A549 (cell line): ENCODE measurements around the gene SLC11A1. TPM values are rescaled to one million over a fixed set of nuclear protein-coding genes. Genes with fewer than 3 reads are reported as not detected.

ENCODE experiments used
- ATAC-seq, 2 experiments: fragments of 200-7000 bp in 1 of 2; fragments of >200 bp in 1 of 2; cut with Nextera tagmentation in 1 of 2; cut with Tn5 transposase in 1 of 2; 3 replicates each; pipeline versions ENCODE4 v1.8.0 to v1.9.1; 2018 to 2020; ENCODE audit warnings: mild to moderate bottlenecking in 1 of 2, moderate library complexity in 1 of 2
- CTCF ChIA-PET: fragments of 300-600 bp; sonication (Branson Sonifier 250); formaldehyde crosslinking; extraction: SDS; loops from one replicate; lab custom pipeline; 2021; ENCODE audit warnings: antibody characterized with exemption, inconsistent platforms; lab: Yijun Ruan, JAX
- POLR2A ChIA-PET: fragments of 350-600 bp; formaldehyde crosslinking; extraction: SDS; loops from one replicate; lab custom pipeline; 2021; ENCODE audit warnings: antibody characterized with exemption, inconsistent platforms; lab: Yijun Ruan, JAX
- DNase-seq, 2 experiments: peaks; one replicate each; pipeline versions ENCODE4 v3.0.0 to v3.0.0-alpha.2; 2011 to 2016; ENCODE audit warnings: low read depth in 1 of 2, low spot score in 1 of 2
- FAIRE-seq: peaks from 2 replicates; lab custom pipeline; 2011; peaks lifted over from hg19 to GRCh38; lab: Jason Lieb, UNC
- H3K27ac ChIP-seq, 2 experiments: fragments of >200 bp; sonication (Bioruptor Twin); formaldehyde crosslinking; 3 replicates each; pipeline ENCODE4 v1.5.1; 2016 to 2017
- H3K4me1 ChIP-seq: fragments of >200 bp; sonication (Bioruptor Twin); formaldehyde crosslinking; 3 replicates; pipeline ENCODE4 v1.6.1; 2016
- H3K4me2 ChIP-seq: fragments of >200 bp; sonication (Bioruptor Twin); formaldehyde crosslinking; 3 replicates; pipeline ENCODE4 v1.6.1; 2016
- H3K4me3 ChIP-seq: fragments of >200 bp; sonication (Bioruptor Twin); formaldehyde crosslinking; 3 replicates; pipeline ENCODE4 v1.5.1; 2016
- H3K9me3 ChIP-seq: fragments of >200 bp; sonication (Bioruptor Twin); formaldehyde crosslinking; 3 replicates; pipeline ENCODE4 v1.6.1; 2016
- CBX8 ChIP-seq: fragments of 200-600 bp; sonication (generic); IDR thresholded peaks from 2 replicates; pipeline ENCODE4 v1.6.1; 2016
- CHD2 ChIP-seq: fragments of 150-350 bp; IDR thresholded peaks from 2 replicates; pipeline ENCODE4 v1.6.1; 2014; ENCODE audit warnings: low read length; ENCODE audit not compliant: partially characterized antibody
- CHD4 ChIP-seq: fragments of 200-600 bp; sonication (generic); IDR thresholded peaks from 2 replicates; pipeline ENCODE4 v1.6.1; 2016; ENCODE audit warnings: antibody characterized with exemption, mild to moderate bottlenecking, borderline replicate concordance
- EHMT2 ChIP-seq: fragments of 200-600 bp; sonication (generic); IDR thresholded peaks from 2 replicates; pipeline ENCODE4 v1.6.1; 2016; ENCODE audit warnings: antibody characterized with exemption, low read depth, mild to moderate bottlenecking, moderate library complexity
- EP300 ChIP-seq, 2 experiments: fragments of >200 bp; sonication (Bioruptor Twin); formaldehyde crosslinking; IDR thresholded peaks; 2 replicates in 1 of 2; 3 replicates in 1 of 2; pipeline ENCODE4 v1.6.1; 2016 to 2017
- ESRRA ChIP-seq: fragments of 150-350 bp; IDR thresholded peaks from 2 replicates; pipeline ENCODE4 v1.6.1; 2014; ENCODE audit warnings: mild to moderate bottlenecking, low read length, borderline replicate concordance
- FOXS1 ChIP-seq: fragments of 250-450 bp; sonication (Bioruptor Pico); IDR thresholded peaks from 2 replicates; pipeline ENCODE4 v1.5.0; 2020; ENCODE audit warnings: mild to moderate bottlenecking, moderate library complexity
- HDAC2 ChIP-seq: fragments of 200-600 bp; sonication (generic); IDR thresholded peaks from 2 replicates; pipeline ENCODE4 v1.6.1; 2016
- HOXB13 ChIP-seq: fragments of 250-450 bp; sonication (Bioruptor Pico); IDR thresholded peaks from 2 replicates; pipeline ENCODE4 v1.5.0; 2020; ENCODE audit warnings: low read depth, mild to moderate bottlenecking, moderate library complexity
- JUN ChIP-seq, 2 experiments: fragments of >200 bp; sonication (Bioruptor Twin); formaldehyde crosslinking; IDR thresholded peaks; 2 replicates in 1 of 2; 3 replicates in 1 of 2; pipeline ENCODE4 v1.6.1; 2016 to 2017
- JUNB ChIP-seq: fragments of >200 bp; sonication (Bioruptor Twin); formaldehyde crosslinking; IDR thresholded peaks from 2 replicates; pipeline ENCODE4 v1.6.1; 2016
- KDM1A ChIP-seq: fragments of 200-600 bp; sonication (generic); IDR thresholded peaks from 2 replicates; pipeline ENCODE4 v1.6.1; 2016; ENCODE audit warnings: low read depth, mild to moderate bottlenecking
- MAFK ChIP-seq: fragments of 450-650 bp; IDR thresholded peaks from 2 replicates; pipeline ENCODE4 v1.6.1; 2014; ENCODE audit not compliant: partially characterized antibody
- MAZ ChIP-seq: fragments of 150-350 bp; IDR thresholded peaks from 2 replicates; pipeline ENCODE4 v1.6.1; 2014; ENCODE audit warnings: antibody characterized with exemption, low read depth, low read length, borderline replicate concordance
- NFE2L2 ChIP-seq: fragments of 150-350 bp; conservative IDR thresholded peaks from 2 replicates; pipeline ENCODE4 v1.6.1; 2014; ENCODE audit warnings: low read length
- PHF8 ChIP-seq: fragments of 200-600 bp; sonication (generic); IDR thresholded peaks from 2 replicates; pipeline ENCODE4 v1.6.1; 2016; ENCODE audit warnings: low read depth, mild to moderate bottlenecking, antibody characterized with exemption, moderate library complexity, borderline replicate concordance
- POLR2AphosphoS2 ChIP-seq: conservative IDR thresholded peaks from 2 replicates; pipeline ENCODE4 v1.6.1; 2012; ENCODE audit warnings: low read length, improper control_type of control experiment, inconsistent platforms
- RCOR1 ChIP-seq: fragments of 150-350 bp; IDR thresholded peaks from 2 replicates; pipeline ENCODE4 v1.6.1; 2014; ENCODE audit warnings: antibody characterized with exemption, low read length, low read depth
- SMC3 ChIP-seq: fragments of >200 bp; sonication (Bioruptor Twin); formaldehyde crosslinking; IDR thresholded peaks from 3 replicates; pipeline ENCODE4 v1.6.1; 2018; ENCODE audit warnings: inconsistent platforms
- ZFP36 ChIP-seq: fragments of 450-650 bp; IDR thresholded peaks from 2 replicates; pipeline ENCODE4 v1.6.1; 2014; ENCODE audit warnings: borderline replicate concordance; ENCODE audit not compliant: partially characterized antibody
- WGBS: methylation state at CpG from one replicate; pipeline ENCODE4 v1.1.6; 2017; ENCODE audit errors: missing lambda C conversion rate; 5-methylcytosine and 5-hydroxymethylcytosine counted together
- polyA plus RNA-seq, 4 experiments: library from polyadenylated mRNA; depleted of rRNA in 3 of 4; stranded (reverse); fragments of >200 nt; fragmentation: RNase III in 1 of 4; extraction: RNeasy Plus Mini Kit Qiagen cat#74134 plus additional on column Dnase treatment in 1 of 4; gene quantifications; 2 replicates in 3 of 4; 3 replicates in 1 of 4; pipeline ENCODE4 v1.2.3, GENCODE V29; 2011 to 2017
- TF ChIP-seq, protein P1 (sequence below): IDR thresholded peaks from 2 replicates; pipeline ENCODE4 v1.6.1; 2012; ENCODE audit warnings: low read depth, borderline replicate concordance
- TF ChIP-seq, protein P2 (sequence below): fragments of >200 bp; sonication (Bioruptor Twin); formaldehyde crosslinking; IDR thresholded peaks from 3 replicates; pipeline ENCODE4 v1.6.1; 2016
- TF ChIP-seq, protein P3 (sequence below): IDR thresholded peaks from 2 replicates; pipeline ENCODE4 v1.6.1; 2012
- TF ChIP-seq, protein P4 (sequence below): fragments of 150-350 bp; IDR thresholded peaks from 2 replicates; pipeline ENCODE4 v1.6.1; 2014; ENCODE audit warnings: low read depth, mild to moderate bottlenecking, low read length
- TF ChIP-seq, protein P5 (sequence below): fragments of 450-650 bp; IDR thresholded peaks from 2 replicates; pipeline ENCODE4 v1.6.1; 2014; ENCODE audit warnings: antibody characterized with exemption
- TF ChIP-seq, protein P6 (sequence below): IDR thresholded peaks from 2 replicates; pipeline ENCODE4 v1.6.1; 2012
- TF ChIP-seq, protein P7 (sequence below): fragments of >200 bp; sonication (Bioruptor Twin); formaldehyde crosslinking; IDR thresholded peaks from 3 replicates; pipeline ENCODE4 v1.5.1; 2016

SLC11A1 gene
- polyA plus RNA-seq, 2 of the 4 experiments (the other 2 are of a cell fraction), result 0.18 to 0.52 TPM

DNA sequence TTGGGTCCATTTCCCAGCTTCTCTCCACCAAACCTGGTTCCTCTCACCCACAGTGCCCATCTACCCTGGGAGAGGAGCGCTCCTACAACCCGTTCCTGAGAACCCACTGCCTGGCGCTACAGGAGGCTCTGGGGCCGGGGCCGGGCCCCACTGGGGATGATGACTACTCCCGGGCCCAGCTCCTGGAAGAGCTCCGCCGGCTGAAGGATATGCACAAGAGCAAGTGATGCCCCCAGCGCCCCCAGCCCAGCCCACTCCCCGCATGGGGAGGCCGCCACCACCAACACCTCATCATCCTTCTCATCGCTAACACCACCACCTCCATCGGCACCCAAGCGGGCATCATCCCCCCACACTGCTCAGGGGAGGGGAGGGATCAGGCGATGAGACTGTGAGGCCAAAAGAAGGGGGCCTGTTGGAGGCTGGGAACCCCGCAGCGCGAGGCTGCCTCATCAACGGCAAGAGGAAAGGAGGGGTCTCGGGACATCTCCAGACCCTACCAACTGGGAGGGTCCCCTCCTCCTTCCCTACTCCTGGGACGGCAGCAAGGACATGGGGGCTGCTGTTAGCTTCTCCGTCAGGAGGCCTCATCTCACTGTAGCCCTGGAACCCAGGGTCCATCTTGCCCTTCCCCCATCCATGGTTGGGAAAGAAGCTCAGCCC is 37.2 kb upstream of the SLC11A1 start:
- WGBS, result 91% methylated on average over 18 of the region's 22 CpGs

DNA sequence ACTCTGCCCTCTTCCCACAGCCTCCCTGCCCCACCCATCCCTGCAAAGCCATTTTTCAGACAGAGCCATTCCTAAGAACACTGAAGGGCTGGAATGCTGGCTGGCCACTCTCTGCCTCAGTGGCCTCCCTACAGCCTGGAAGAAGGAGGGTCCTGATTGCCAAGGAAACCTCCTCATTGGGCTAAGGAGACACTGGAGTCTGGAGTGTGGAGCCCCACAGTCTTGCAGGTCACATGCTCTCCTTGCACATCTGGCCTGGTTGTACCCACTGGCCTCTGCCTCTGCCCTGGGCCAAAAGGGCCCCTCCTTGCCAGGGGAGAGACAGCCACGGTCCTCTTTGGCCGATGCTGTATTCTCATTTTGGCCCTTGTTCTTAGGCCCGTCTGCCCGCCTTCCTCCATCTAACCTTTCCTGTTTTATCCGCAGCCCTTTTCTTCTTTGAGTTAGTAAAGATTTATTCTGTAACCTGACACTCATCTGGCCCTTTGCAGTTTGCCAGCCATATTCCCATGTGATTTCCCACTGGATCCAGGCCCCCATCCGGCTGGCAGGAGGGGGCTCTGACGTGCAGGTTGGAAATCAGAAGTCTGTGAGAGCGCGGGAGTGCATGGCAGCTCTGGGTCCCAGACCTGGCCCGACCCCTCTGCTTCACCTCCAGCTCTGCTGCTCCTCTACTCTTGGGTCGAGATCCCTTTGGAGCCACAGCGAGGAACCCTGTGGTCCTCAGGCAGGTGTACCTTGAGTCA is 36.4 kb upstream of the SLC11A1 start:
- ChIA-PET CTCF (interaction anchor here (3.4 kb wide), 1 partner anchor 11 kb away, joined by 14 read pairs; the partner anchor contains the start of gene CATIP), POLR2A (no interaction called here)
- no peak for FAIRE-seq
- DNase-seq, result no peak
- H3K4me3 ChIP-seq, result no peak overlapping the region
- no peak overlapping the region for H3K27ac ChIP-seq
- WGBS, result 88% methylated on average over 9 of the region's 12 CpGs
- H3K4me1 ChIP-seq, result no peaks in the 10 kb centered on the region
- TF ChIP-seq PHF8, result no peak
- TF ChIP-seq FOXS1, result no peak
- TF ChIP-seq, protein P1, sequence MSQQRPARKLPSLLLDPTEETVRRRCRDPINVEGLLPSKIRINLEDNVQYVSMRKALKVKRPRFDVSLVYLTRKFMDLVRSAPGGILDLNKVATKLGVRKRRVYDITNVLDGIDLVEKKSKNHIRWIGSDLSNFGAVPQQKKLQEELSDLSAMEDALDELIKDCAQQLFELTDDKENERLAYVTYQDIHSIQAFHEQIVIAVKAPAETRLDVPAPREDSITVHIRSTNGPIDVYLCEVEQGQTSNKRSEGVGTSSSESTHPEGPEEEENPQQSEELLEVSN, result no peak
- no peak for TF ChIP-seq SMC3
- TF ChIP-seq, protein P2, sequence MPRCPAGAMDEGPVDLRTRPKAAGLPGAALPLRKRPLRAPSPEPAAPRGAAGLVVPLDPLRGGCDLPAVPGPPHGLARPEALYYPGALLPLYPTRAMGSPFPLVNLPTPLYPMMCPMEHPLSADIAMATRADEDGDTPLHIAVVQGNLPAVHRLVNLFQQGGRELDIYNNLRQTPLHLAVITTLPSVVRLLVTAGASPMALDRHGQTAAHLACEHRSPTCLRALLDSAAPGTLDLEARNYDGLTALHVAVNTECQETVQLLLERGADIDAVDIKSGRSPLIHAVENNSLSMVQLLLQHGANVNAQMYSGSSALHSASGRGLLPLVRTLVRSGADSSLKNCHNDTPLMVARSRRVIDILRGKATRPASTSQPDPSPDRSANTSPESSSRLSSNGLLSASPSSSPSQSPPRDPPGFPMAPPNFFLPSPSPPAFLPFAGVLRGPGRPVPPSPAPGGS, result no peak
- no peak for TF ChIP-seq POLR2AphosphoS2
- TF ChIP-seq CHD2, result no peak
- TF ChIP-seq MAFK, result no peak
- H3K4me2 ChIP-seq, result no peak overlapping the region
- peaks cover 4% of the 10 kb centered on the region; the same call in 2 of the 3 replicates for H3K9me3 ChIP-seq
- no peak for ATAC-seq

More for the DNA sequence above, 37.2 kb upstream of the SLC11A1 start:
- H3K4me1 ChIP-seq, result no peaks in the 10 kb centered on the region
- H3K27ac ChIP-seq, result no peak overlapping the region
- FAIRE-seq (no peak), ATAC-seq (no peak), DNase-seq (no peak)
- no peak overlapping the region for H3K4me3 ChIP-seq
- H3K9me3 ChIP-seq, result no peaks in the 10 kb centered on the region
- ChIA-PET CTCF (interaction anchor here (0.9 to 3.4 kb wide), 3 partner anchors 12 to 52 kb away, joined by 3 to 14 read pairs (median 4); partner anchors contain the start of gene CATIP), POLR2A (no interaction called here)
- TF ChIP-seq ZFP36 (no peak), KDM1A (no peak), ESRRA (no peak), HOXB13 (CRISPR knock-in tag) (no peak), CBX8 (no peak), JUN (IDR thresholded peaks at IDR 0.05) (no peak), EHMT2 (no peak), RCOR1 (no peak), NFE2L2 (no peak), MAZ (no peak), HDAC2 (no peak), JUNB (no peak), CHD4 (no peak), EP300 (IDR thresholded peaks at IDR 0.05) (no peak)
- TF ChIP-seq, protein P3, sequence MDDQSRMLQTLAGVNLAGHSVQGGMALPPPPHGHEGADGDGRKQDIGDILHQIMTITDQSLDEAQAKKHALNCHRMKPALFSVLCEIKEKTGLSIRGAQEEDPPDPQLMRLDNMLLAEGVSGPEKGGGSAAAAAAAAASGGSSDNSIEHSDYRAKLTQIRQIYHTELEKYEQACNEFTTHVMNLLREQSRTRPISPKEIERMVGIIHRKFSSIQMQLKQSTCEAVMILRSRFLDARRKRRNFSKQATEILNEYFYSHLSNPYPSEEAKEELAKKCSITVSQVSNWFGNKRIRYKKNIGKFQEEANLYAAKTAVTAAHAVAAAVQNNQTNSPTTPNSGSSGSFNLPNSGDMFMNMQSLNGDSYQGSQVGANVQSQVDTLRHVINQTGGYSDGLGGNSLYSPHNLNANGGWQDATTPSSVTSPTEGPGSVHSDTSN, result no peak
- TF ChIP-seq, protein P4, sequence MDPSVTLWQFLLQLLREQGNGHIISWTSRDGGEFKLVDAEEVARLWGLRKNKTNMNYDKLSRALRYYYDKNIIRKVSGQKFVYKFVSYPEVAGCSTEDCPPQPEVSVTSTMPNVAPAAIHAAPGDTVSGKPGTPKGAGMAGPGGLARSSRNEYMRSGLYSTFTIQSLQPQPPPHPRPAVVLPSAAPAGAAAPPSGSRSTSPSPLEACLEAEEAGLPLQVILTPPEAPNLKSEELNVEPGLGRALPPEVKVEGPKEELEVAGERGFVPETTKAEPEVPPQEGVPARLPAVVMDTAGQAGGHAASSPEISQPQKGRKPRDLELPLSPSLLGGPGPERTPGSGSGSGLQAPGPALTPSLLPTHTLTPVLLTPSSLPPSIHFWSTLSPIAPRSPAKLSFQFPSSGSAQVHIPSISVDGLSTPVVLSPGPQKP, result no peak
- TF ChIP-seq, protein P2, result no peak
- TF ChIP-seq, protein P5, sequence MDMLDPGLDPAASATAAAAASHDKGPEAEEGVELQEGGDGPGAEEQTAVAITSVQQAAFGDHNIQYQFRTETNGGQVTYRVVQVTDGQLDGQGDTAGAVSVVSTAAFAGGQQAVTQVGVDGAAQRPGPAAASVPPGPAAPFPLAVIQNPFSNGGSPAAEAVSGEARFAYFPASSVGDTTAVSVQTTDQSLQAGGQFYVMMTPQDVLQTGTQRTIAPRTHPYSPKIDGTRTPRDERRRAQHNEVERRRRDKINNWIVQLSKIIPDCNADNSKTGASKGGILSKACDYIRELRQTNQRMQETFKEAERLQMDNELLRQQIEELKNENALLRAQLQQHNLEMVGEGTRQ, result no peak
- TF ChIP-seq, protein P6, sequence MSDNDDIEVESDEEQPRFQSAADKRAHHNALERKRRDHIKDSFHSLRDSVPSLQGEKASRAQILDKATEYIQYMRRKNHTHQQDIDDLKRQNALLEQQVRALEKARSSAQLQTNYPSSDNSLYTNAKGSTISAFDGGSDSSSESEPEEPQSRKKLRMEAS, result no peak
- TF ChIP-seq, protein P7, sequence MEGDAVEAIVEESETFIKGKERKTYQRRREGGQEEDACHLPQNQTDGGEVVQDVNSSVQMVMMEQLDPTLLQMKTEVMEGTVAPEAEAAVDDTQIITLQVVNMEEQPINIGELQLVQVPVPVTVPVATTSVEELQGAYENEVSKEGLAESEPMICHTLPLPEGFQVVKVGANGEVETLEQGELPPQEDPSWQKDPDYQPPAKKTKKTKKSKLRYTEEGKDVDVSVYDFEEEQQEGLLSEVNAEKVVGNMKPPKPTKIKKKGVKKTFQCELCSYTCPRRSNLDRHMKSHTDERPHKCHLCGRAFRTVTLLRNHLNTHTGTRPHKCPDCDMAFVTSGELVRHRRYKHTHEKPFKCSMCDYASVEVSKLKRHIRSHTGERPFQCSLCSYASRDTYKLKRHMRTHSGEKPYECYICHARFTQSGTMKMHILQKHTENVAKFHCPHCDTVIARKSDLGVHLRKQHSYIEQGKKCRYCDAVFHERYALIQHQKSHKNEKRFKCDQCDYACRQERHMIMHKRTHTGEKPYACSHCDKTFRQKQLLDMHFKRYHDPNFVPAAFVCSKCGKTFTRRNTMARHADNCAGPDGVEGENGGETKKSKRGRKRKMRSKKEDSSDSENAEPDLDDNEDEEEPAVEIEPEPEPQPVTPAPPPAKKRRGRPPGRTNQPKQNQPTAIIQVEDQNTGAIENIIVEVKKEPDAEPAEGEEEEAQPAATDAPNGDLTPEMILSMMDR, result no peak
- H3K4me2 ChIP-seq, result no peak overlapping the region
